Aorta (tissue), 5 donors: ENCODE results near the gene EME1. TPM values are rescaled to one million over a fixed set of nuclear protein-coding genes. Genes with fewer than 3 reads are reported as not detected.

Experiments
- ATAC-seq: fragments of 200-7000 bp; cut with Tn5 transposase; one replicate; pipeline ENCODE4 v1.9.1; 2022; ENCODE audit warnings: moderate library complexity; ENCODE audit not compliant: low FRiP score
- DNase-seq, 2 donors: peaks; one replicate each; pipeline ENCODE4 v3.0.0-alpha.2; 2020
- H3K27ac ChIP-seq, 2 donors: one replicate each; pipeline ENCODE4 v1.5.1; 2013; ENCODE audit warnings: low read length in 2 of 2, mild to moderate bottlenecking in 2 of 2, moderate library complexity in 2 of 2, control low read depth in 1 of 2, inconsistent platforms in 1 of 2, low read depth in 1 of 2
- H3K27me3 ChIP-seq, 2 donors: one replicate each; pipeline ENCODE4 v1.6.1; 2013; ENCODE audit warnings: control low read depth in 1 of 2, low read length in 1 of 2, mild to moderate bottlenecking in 1 of 2, moderate library complexity in 1 of 2; ENCODE audit not compliant: insufficient read depth in 2 of 2, control insufficient read depth in 1 of 2
- H3K36me3 ChIP-seq, 2 donors: one replicate each; pipeline ENCODE4 v1.6.1; 2013; ENCODE audit warnings: control low read depth in 1 of 2, low read length in 1 of 2, mild to moderate bottlenecking in 1 of 2; ENCODE audit not compliant: insufficient read depth in 2 of 2, control insufficient read depth in 1 of 2
- H3K4me1 ChIP-seq, 2 donors: one replicate each; pipeline ENCODE4 v1.6.1; 2013; ENCODE audit warnings: low read length in 2 of 2, control low read depth in 1 of 2, mild to moderate bottlenecking in 1 of 2, moderate library complexity in 1 of 2; ENCODE audit not compliant: insufficient read depth in 2 of 2, control insufficient read depth in 1 of 2
- H3K4me3 ChIP-seq, 2 donors: one replicate each; pipeline ENCODE4 v1.5.1; 2013; ENCODE audit warnings: low read length in 2 of 2, control low read depth in 1 of 2, mild to moderate bottlenecking in 1 of 2
- H3K9me3 ChIP-seq: one replicate; pipeline ENCODE4 v1.6.1; 2013; ENCODE audit warnings: mild to moderate bottlenecking, low read length; ENCODE audit not compliant: control insufficient read depth
- WGBS, 2 donors: extraction: QIAGEN DNeasy Blood & Tissue Kit; methylation state at CpG; one replicate each; pipeline ENCODE4 v1.1.7; 2013; 5-methylcytosine and 5-hydroxymethylcytosine counted together
- intact Hi-C, 2 donors: fragments of 100-400 bp; cut with DNase I; formaldehyde crosslinking; loops; one replicate each; pipeline versions ENCODE4 v1.14.2 to v1.15.0; 2022
- polyA plus RNA-seq, 2 donors: library from polyadenylated mRNA; stranded (reverse); fragments of 200-250 nt; gene quantifications; one replicate each; pipeline ENCODE4 v1.2.3, GENCODE V29; 2013
- total RNA-seq, 2 donors: library from RNA; stranded (reverse); fragmentation: NEBNext Ultra II Directional; extraction: Animal tissue kit (Norgen Biotek cat#: 25700); gene quantifications; one replicate each; pipeline ENCODE4 v1.2.1, GENCODE V29; 2021
- donor health status: healthy with polysubstance abuse.
- donor health status: Bipolar disorder and iron deficiency.
- donor health status: DM: no; HTN: no; CAD: no.
- donor health status: DM: no; HTN: no; CAD: no.
- donor health status: DM: yes; HTN: yes; CAD: no.

The EME1 gene
- total and polyA plus RNA-seq, 4 donors, result 0.49 to 2.0 TPM; not detected in 2

DNA sequence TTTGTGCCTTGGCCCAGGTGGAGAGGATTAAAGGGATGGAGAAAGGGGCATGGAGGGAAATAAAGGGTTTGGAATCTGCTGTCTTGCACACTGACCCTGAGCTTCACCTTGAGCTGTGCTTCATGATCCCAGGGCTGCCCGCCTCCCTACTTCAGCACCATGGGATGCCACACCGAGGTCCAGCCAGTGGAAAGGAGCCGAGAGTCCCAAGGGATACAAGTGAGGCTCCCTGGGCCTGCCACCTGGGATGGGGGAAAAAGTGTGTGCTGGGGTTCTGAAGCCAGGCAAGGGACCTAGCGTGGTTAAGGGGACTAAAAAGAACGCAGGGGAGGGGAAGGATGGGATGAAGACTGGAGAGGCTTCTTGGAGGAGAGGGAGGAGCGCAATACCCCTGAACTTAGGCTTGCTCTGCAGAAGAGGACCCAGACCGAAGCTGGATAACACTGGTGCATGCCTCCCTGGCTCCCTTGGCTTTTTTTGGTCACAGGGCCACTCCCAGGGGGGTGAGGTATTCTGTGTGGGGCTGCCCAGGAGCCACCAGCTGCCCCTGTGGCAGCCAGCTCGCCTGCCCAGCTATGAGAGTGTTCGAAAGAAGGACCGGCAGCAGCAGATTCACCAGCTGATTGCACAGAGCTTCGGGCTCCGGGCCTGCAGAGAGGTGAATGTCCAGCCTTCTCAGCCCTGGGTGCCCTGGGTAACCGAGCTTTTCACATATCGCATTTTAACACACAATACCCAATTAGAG is 7.2 kb upstream of the EME1 start:
- H3K4me3 ChIP-seq, result no peak overlapping the region
- H3K36me3 ChIP-seq, result peaks cover 0 to 11% of the 10 kb centered on the region in 2 donors
- no peak overlapping the region for H3K27ac ChIP-seq
- intact Hi-C loops, result no loop called here
- 87 to 89% methylated on average over 14 of the region's 14 CpGs for WGBS, 2 donors
- ATAC-seq, result no peak
- H3K4me1 ChIP-seq, result no peaks in the 10 kb centered on the region
- peak in 1 of 2 donors; percentile 55 for DNase-seq
- no peaks in the 10 kb centered on the region for H3K9me3 ChIP-seq
- H3K27me3 ChIP-seq, result no peaks in the 10 kb centered on the region

DNA sequence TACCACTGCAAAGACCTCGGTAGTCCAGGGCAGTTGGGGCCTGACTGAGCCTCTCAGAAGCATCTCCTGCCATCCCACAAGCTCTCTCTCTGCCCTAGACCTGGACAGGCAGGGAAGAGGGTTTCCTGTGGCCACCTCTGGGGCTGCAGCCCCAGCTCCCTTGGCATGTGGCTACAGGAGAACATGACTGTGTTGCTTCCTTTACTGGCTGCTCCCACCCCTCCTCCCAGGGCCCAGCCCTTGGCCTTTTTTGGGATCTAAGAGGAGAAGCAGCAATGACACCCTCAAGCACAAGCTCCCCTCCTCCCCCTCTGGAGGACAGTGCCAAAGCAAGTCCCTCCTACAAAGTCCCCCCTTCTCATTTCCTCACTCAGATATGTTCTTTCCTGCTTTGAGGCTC is 5.6 kb upstream of the EME1 start:
- Histone ChIP-seq H3K36me3 (peaks cover 0 to 11% of the 10 kb centered on the region in 2 donors), H3K9me3 (no peaks in the 10 kb centered on the region), H3K4me1 (no peaks in the 10 kb centered on the region), H3K4me3 (no peak overlapping the region), H3K27ac (no peak overlapping the region), H3K27me3 (no peaks in the 10 kb centered on the region)
- WGBS, 2 donors, result 82 to 90% methylated on average over 1 of the region's 1 CpG
- no peak for ATAC-seq
- DNase-seq, result peak in 1 of 2 donors; percentile 31
- intact Hi-C loops, result no loop called here

- no peaks in the 10 kb centered on the region for H3K27me3 ChIP-seq
- WGBS, 2 donors, result 82 to 83% methylated on average over 5 of the region's 5 CpGs
Observed at GRCh38 chr17:50370052-50370451, 3.0 kb upstream of the EME1 start.

GRCh38 chr17:50371526-50371925 is 1.5 kb upstream of the EME1 start:
- 95 to 98% methylated on average over 2 of the region's 2 CpGs for WGBS, 2 donors
- intact Hi-C loops, result no loop called here
- no peak overlapping the region for H3K27ac ChIP-seq
- DNase-seq, result peak in 1 of 2 donors; percentile 2
- no peaks in the 10 kb centered on the region for H3K4me1 ChIP-seq
- ATAC-seq, result no peak
- H3K36me3 ChIP-seq, result peaks cover 0 to 9% of the 10 kb centered on the region in 2 donors
- no peaks in the 10 kb centered on the region for H3K9me3 ChIP-seq
- H3K4me3 ChIP-seq, result no peak overlapping the region
- H3K27me3 ChIP-seq, result no peaks in the 10 kb centered on the region

More at GRCh38 chr17:50370052-50370451, 3.0 kb upstream of the EME1 start:
- ATAC-seq (no peak), DNase-seq (peak in 1 of 2 donors; percentile 35)
- Histone ChIP-seq H3K36me3 (peaks cover 0 to 11% of the 10 kb centered on the region in 2 donors), H3K27ac (no peak overlapping the region), H3K4me3 (no peak overlapping the region), H3K9me3 (no peaks in the 10 kb centered on the region), H3K4me1 (no peaks in the 10 kb centered on the region)
- intact Hi-C loops, result no loop called here

GRCh38 chr17:50372222-50372757 is 739 bp upstream of the EME1 start:
- WGBS, 2 donors, result 22% methylated on average over 14 of the region's 14 CpGs
- no peak for ATAC-seq
- H3K27me3 ChIP-seq, result no peaks in the 10 kb centered on the region
- peak overlapping the region; percentile 14 to 73 for H3K4me3 ChIP-seq
- intact Hi-C loops, result no loop called here
- H3K9me3 ChIP-seq, result no peaks in the 10 kb centered on the region
- peaks cover 0 to 7% of the 10 kb centered on the region in 2 donors for H3K36me3 ChIP-seq
- DNase-seq, result peak in 1 of 2 donors; percentile 51
- H3K27ac ChIP-seq, result no peak overlapping the region
- no peaks in the 10 kb centered on the region for H3K4me1 ChIP-seq

DNA sequence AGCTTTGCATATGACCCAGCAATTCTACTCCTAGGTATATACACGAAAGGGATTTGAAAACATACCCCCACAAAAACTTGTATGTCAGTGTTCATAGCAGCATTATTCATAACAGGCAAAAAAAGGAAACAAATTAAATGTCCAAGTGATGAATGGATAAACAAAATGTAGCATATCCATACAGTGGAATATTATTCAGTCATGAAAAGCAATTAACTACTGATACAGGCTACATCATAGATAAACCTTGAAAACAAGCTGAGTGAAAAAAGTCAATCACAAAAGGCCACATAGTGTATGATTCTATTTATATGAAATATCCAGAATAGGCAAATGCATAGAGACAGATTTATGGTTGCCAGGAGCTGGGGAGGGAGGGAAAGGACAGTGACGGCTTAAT is 676 bp downstream of the EME1 start:
- no peak overlapping the region for H3K4me3 ChIP-seq

GRCh38 chr17:50375858-50376538 is 3.0 kb downstream of the EME1 start:
- Histone ChIP-seq H3K27ac (no peak overlapping the region), H3K27me3 (no peaks in the 10 kb centered on the region), H3K9me3 (no peaks in the 10 kb centered on the region), H3K4me3 (no peak overlapping the region), H3K36me3 (no peaks in the 10 kb centered on the region), H3K4me1 (no peaks in the 10 kb centered on the region)
- no peak for DNase-seq
- WGBS, 2 donors, result 78 to 83% methylated on average over 5 of the region's 5 CpGs
- intact Hi-C loops, result no loop called here
- ATAC-seq, result no peak

More for the DNA sequence above, 676 bp downstream of the EME1 start:
- H3K9me3 ChIP-seq, result no peaks in the 10 kb centered on the region
- no peak overlapping the region for H3K27ac ChIP-seq
- ATAC-seq, result no peak
- H3K4me1 ChIP-seq, result no peaks in the 10 kb centered on the region
- peaks cover 0 to 7% of the 10 kb centered on the region in 2 donors for H3K36me3 ChIP-seq
- intact Hi-C loops, result no loop called here
- H3K27me3 ChIP-seq, result no peaks in the 10 kb centered on the region
- DNase-seq, result no peak
- WGBS, 2 donors, result 80 to 81% methylated on average over 2 of the region's 2 CpGs

DNA sequence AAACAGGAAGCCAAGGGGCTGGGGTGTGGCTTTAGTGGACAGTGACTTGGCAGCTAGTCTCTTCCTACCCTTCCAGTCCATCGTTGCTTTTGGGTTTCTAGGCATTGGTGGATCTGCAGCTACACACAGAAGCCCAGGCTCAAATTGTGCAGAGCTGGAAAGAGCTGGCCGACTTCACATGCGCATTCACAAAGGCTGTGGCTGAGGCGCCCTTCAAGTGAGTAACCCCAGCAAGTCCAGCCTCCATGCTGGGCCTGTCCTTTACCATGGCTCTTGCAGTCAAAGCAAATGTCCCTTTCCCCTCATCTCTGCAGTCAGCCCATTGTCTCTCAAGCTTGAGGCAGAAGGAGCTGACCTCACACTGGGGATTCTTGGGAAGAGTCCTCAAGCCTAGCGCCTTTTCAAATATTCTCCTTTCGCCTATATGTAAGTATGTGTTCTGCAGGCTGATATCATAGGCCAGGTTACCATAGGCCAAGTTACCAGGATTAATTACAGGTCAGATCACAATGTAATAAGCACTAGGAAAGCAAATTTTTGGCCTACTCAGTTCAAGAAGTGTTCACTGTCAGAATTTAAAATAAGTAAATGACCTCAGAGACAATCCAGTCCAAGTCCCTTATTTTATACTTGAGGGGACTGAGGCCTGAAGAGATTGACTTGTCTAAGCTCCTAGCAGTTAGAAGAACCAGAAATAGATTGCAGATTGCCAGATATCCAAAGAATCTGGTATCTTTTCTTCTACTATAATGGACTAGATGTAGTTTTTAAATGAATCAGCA is 6.5 kb downstream of the EME1 start:
- H3K4me1 ChIP-seq, result no peaks in the 10 kb centered on the region
- DNase-seq (peak in 1 of 2 donors; percentile 41), ATAC-seq (no peak)
- H3K9me3 ChIP-seq, result no peaks in the 10 kb centered on the region
- no peak overlapping the region for H3K27ac ChIP-seq
- H3K27me3 ChIP-seq, result no peaks in the 10 kb centered on the region
- H3K36me3 ChIP-seq, result peaks cover 8 to 10% of the 10 kb centered on the region in 2 donors
- WGBS, 2 donors, result 88 to 92% methylated on average over 6 of the region's 6 CpGs
- intact Hi-C loops, result no loop called here
- no peak overlapping the region for H3K4me3 ChIP-seq
